K562 (cell line): ENCODE measurements around the gene ANKH. TPM values are rescaled to one million over a fixed set of nuclear protein-coding genes. Genes with fewer than 3 reads are reported as not detected.

Experiments used
- ATAC-seq: fragments of 200-7000 bp; cut with Tn5 transposase; 3 replicates; pipeline ENCODE4 v1.9.1; 2020; ENCODE audit warnings: moderate library complexity
- BruUV-seq: library from RNA; stranded (reverse); fragments of 400-500 nt; replicated peaks from 2 replicates; lab custom pipeline; 2021; lab: Mats Ljungman, UMichigan
- CTCF ChIA-PET: fragments of 300-600 bp; formaldehyde crosslinking; extraction: SDS; loops from one replicate; lab custom pipeline; 2021; ENCODE audit warnings: low intra/inter-chr PET ratio; lab: Yijun Ruan, JAX
- POLR2A ChIA-PET: fragments of 300-600, 350-650 bp; sonication (Branson Sonifier 250); formaldehyde crosslinking; extraction: SDS; loops from one replicate; lab custom pipeline; 2021; ENCODE audit warnings: antibody characterized with exemption, inconsistent platforms; lab: Yijun Ruan, JAX
- DNase-seq, 4 experiments: peaks; one replicate each; pipeline versions ENCODE4 v3.0.0 to v3.0.0-alpha.2; 2011 to 2018; ENCODE audit warnings: low spot score in 3 of 4, mixed read lengths in 3 of 4; ENCODE audit errors: extremely low read depth in 1 of 4
- FAIRE-seq: peaks from 2 replicates; lab custom pipeline; 2011; peaks lifted over from hg19 to GRCh38; lab: Jason Lieb, UNC
- H2AFZ ChIP-seq: 2 replicates; pipeline ENCODE4 v1.6.0; 2011; ENCODE audit warnings: low read depth, low read length, control low read depth, inconsistent platforms
- H3K27ac ChIP-seq: fragments of 200-600 bp; 3 replicates; pipeline ENCODE4 v1.8.0; 2011; ENCODE audit warnings: low read depth, mild to moderate bottlenecking, control low read depth, inconsistent platforms, low read length, moderate library complexity, mixed read lengths; ENCODE audit errors: extremely low read depth
- H3K27me3 ChIP-seq, 2 experiments: fragments of 300-600 bp in 1 of 2; 2 replicates in 1 of 2; 3 replicates in 1 of 2; pipeline versions ENCODE4 v1.6.0 to v1.8.0; 2011; ENCODE audit warnings: inconsistent platforms in 2 of 2, low read length in 2 of 2, mild to moderate bottlenecking in 1 of 2, mixed read lengths in 1 of 2, moderate library complexity in 1 of 2; ENCODE audit not compliant: control insufficient read depth in 2 of 2, insufficient read depth in 2 of 2
- H3K36me3 ChIP-seq: fragments of 300-600 bp; 3 replicates; pipeline ENCODE4 v1.8.0; 2011; ENCODE audit warnings: mild to moderate bottlenecking, low read length, inconsistent platforms; ENCODE audit not compliant: control insufficient read depth, insufficient read depth
- H3K4me1 ChIP-seq, 2 experiments: fragments of 200-600 bp in 1 of 2; replicated peaks in 1 of 2; 2 replicates in 1 of 2; 3 replicates in 1 of 2; pipeline versions ENCODE4 v1.5.1 to v1.8.0; 2011; ENCODE audit warnings: inconsistent platforms in 2 of 2, low read length in 2 of 2, mild to moderate bottlenecking in 1 of 2, mixed read lengths in 1 of 2, moderate library complexity in 1 of 2; ENCODE audit not compliant: control insufficient read depth in 2 of 2, insufficient read depth in 2 of 2
- H3K4me2 ChIP-seq: 2 replicates; pipeline ENCODE4 v1.6.1; 2011; ENCODE audit warnings: low read length, control low read depth, inconsistent platforms, mixed read lengths; ENCODE audit not compliant: insufficient read depth
- H3K4me3 ChIP-seq: fragments of 200-600 bp; sonication (generic), shearing (Covaris generic); 2 replicates; pipeline ENCODE4 v1.5.1; 2016; ENCODE audit warnings: control low read depth, inconsistent platforms
- H3K79me2 ChIP-seq: fragments of 200-600 bp; 3 replicates; pipeline ENCODE4 v1.8.0; 2011; ENCODE audit warnings: low read length, inconsistent platforms; ENCODE audit not compliant: control insufficient read depth, insufficient read depth
- H3K9ac ChIP-seq, 2 experiments: 2 replicates each; pipeline versions ENCODE4 v1.6.0 to v1.6.1; 2011; ENCODE audit warnings: low read depth in 2 of 2, low read length in 2 of 2, control low read depth in 1 of 2, inconsistent platforms in 1 of 2, mild to moderate bottlenecking in 1 of 2, mixed read lengths in 1 of 2; ENCODE audit not compliant: insufficient read depth in 1 of 2
- H3K9me1 ChIP-seq: one replicate; pipeline ENCODE4 v1.6.0; 2011; ENCODE audit warnings: inconsistent platforms, mild to moderate bottlenecking, low read length, moderate library complexity; ENCODE audit not compliant: control insufficient read depth, insufficient read depth
- H3K9me3 ChIP-seq: replicated peaks from 2 replicates; pipeline ENCODE4 v1.5.1; 2011; ENCODE audit warnings: low read depth, low read length, inconsistent platforms; ENCODE audit not compliant: control insufficient read depth, insufficient read depth
- H4K20me1 ChIP-seq: replicated peaks from 2 replicates; pipeline ENCODE4 v1.6.1; 2011; ENCODE audit warnings: low read length, inconsistent platforms, mixed read lengths; ENCODE audit not compliant: control insufficient read depth, insufficient read depth
- HDGF ChIP-seq: fragments of 450-650 bp; IDR thresholded peaks from 2 replicates; pipeline ENCODE4 v1.6.1; 2016
- JUNB ChIP-seq: fragments of 450-650 bp; formaldehyde crosslinking; conservative IDR thresholded peaks from 2 replicates; pipeline ENCODE4 v1.4.0; 2020; ENCODE audit warnings: mild to moderate bottlenecking
- MEIS2 ChIP-seq: fragments of 450-650 bp; IDR thresholded peaks from 2 replicates; pipeline ENCODE4 v1.6.1; 2014; ENCODE audit warnings: mild to moderate bottlenecking; ENCODE audit not compliant: partially characterized antibody
- TRIM24 ChIP-seq, 2 experiments: fragments of 450-650 bp; IDR thresholded peaks; 2 replicates each; pipeline ENCODE4 v1.6.1; 2016
- ZNF395 ChIP-seq: fragments of 200-800 bp; sonication (Bioruptor generic); IDR thresholded peaks from 2 replicates; pipeline ENCODE4 v1.6.1; 2017; ENCODE audit warnings: missing genetic modification characterization, missing compliant biosample characterization
- WGBS: fragments of 100-300 bp; shearing (Covaris generic); methylation state at CpG from one replicate; pipeline ENCODE4 v1.1.6; 2016; ENCODE audit warnings: low coverage, mixed read lengths; ENCODE audit not compliant: insufficient coverage; ENCODE audit errors: missing lambda C conversion rate; 5-methylcytosine and 5-hydroxymethylcytosine counted together
- in situ Hi-C: fragments of 300-500 bp; cut with MboI; formaldehyde crosslinking; loops from 4 replicates; pipeline ENCODE4 v1.15.0; 2018; ENCODE audit warnings: inconsistent platforms, mixed read lengths
- intact Hi-C: fragments of 100-400 bp; cut with micrococcal nuclease; formaldehyde crosslinking; loops from 2 replicates; pipeline ENCODE4 v1.14.2; 2022
- polyA plus RNA-seq, 8 experiments: library from polyadenylated mRNA; depleted of rRNA in 4 of 8; stranded (reverse) in 5 of 8; unstranded in 3 of 8; fragments of >200 nt; fragmentation: Nextera tagmentation in 2 of 8; fragmentation: Illumina TruSeq in 1 of 8; extraction: Ambion mirVana in 2 of 8; extraction: Trizol in 1 of 8; gene quantifications; 2 replicates each; pipeline versions ENCODE4 v1.2.1 to v1.2.3, GENCODE V29; 2011 to 2014; ENCODE audit warnings: inconsistent platforms in 1 of 8, missing spikeins in 1 of 8
- total RNA-seq, 7 experiments: library from RNA; depleted of rRNA in 6 of 7; stranded (reverse); fragments of >200 nt in 6 of 7; fragmentation: Illumina TruSeq in 2 of 7; extraction: Trizol in 2 of 7; gene quantifications; 2 replicates each; pipeline versions ENCODE4 v1.2.1 to v1.2.3, GENCODE V29; 2011 to 2021; ENCODE audit warnings: low replicate concordance in 1 of 7
- TF ChIP-seq, protein P1 (sequence below): fragments of 450-650 bp; IDR thresholded peaks from 2 replicates; pipeline ENCODE4 v1.6.1; 2016; ENCODE audit warnings: mild to moderate bottlenecking, moderate library complexity
- TF ChIP-seq, protein P2 (sequence below): fragments of 150-350 bp; conservative IDR thresholded peaks from 2 replicates; pipeline ENCODE4 v1.6.1; 2014; ENCODE audit warnings: low read length

ANKH gene
- total and polyA plus RNA-seq, 9 of the 15 experiments (the other 6 are each of a cell fraction or from before 2014, with no cell fraction given), result 0.79 to 12.2 (median 4.5) TPM

DNA sequence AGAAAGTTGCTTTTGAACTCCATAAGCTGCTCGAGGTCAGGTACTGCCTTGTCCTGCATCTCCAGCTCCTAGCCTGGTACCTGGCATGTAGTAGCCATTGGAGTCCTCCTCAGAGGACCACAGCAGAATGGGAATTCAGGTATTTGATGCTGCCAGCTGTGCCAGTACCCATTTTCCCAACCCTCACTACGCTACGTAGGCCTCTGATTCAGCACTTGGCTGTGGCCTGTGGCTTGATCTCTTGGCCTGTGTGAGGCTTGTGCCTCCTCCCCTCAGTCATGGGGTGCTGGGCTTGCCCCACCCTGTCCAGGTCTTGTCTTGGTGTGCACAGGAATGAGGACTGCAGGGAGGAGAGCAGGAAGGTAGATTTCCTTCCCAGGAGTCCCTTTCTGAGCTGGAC is 195.3 kb downstream of the ANKH start:
- H3K27me3 ChIP-seq, result no peaks in the 10 kb centered on the region
- H4K20me1 ChIP-seq, result 0 out of 2 replicates have a peak, but pooled peaks cover 4% of the 10 kb centered on the region
- intact Hi-C loops (no loop called here), in situ Hi-C loops (no loop called here)
- 16% methylated on average over 3 of the region's 3 CpGs for WGBS
- FAIRE-seq, result peak; percentile 82
- H3K79me2 ChIP-seq, result peaks cover 69% of the 10 kb centered on the region
- peaks cover 5% of the 10 kb centered on the region for H3K9me1 ChIP-seq
- H3K4me3 ChIP-seq, result no peak overlapping the region
- peak overlapping the region; percentile 32 to 53; a peak in 3 of 4 replicates for H3K9ac ChIP-seq
- DNase-seq, result peak in 3 of 4 experiments; percentile 46 to 85 (median 77)
- CTCF ChIA-PET, result no interaction called here
- H2AFZ ChIP-seq, result peak overlapping the region; percentile 18
- peaks cover 59% of the 10 kb centered on the region for H3K36me3 ChIP-seq
- ATAC-seq, result peak; percentile 95
- no peaks in the 10 kb centered on the region for H3K9me3 ChIP-seq
- H3K4me2 ChIP-seq, result peak overlapping the region; percentile 69
- no TSS peak for BruUV-seq
- POLR2A ChIA-PET, result interaction anchor here (1.6 kb wide), 1 partner anchor 9 kb away, joined by 4 read pairs; no protein-coding TSS in a partner anchor
- H3K4me1 ChIP-seq, result peaks cover 5 to 21% of the 10 kb centered on the region in 2 experiments
- H3K27ac ChIP-seq, result peak overlapping the region; percentile 58; the same call in 2 of the 3 replicates
- no peak for TF ChIP-seq JUNB
- TF ChIP-seq ZNF395, result no peak
- TF ChIP-seq, protein P1, sequence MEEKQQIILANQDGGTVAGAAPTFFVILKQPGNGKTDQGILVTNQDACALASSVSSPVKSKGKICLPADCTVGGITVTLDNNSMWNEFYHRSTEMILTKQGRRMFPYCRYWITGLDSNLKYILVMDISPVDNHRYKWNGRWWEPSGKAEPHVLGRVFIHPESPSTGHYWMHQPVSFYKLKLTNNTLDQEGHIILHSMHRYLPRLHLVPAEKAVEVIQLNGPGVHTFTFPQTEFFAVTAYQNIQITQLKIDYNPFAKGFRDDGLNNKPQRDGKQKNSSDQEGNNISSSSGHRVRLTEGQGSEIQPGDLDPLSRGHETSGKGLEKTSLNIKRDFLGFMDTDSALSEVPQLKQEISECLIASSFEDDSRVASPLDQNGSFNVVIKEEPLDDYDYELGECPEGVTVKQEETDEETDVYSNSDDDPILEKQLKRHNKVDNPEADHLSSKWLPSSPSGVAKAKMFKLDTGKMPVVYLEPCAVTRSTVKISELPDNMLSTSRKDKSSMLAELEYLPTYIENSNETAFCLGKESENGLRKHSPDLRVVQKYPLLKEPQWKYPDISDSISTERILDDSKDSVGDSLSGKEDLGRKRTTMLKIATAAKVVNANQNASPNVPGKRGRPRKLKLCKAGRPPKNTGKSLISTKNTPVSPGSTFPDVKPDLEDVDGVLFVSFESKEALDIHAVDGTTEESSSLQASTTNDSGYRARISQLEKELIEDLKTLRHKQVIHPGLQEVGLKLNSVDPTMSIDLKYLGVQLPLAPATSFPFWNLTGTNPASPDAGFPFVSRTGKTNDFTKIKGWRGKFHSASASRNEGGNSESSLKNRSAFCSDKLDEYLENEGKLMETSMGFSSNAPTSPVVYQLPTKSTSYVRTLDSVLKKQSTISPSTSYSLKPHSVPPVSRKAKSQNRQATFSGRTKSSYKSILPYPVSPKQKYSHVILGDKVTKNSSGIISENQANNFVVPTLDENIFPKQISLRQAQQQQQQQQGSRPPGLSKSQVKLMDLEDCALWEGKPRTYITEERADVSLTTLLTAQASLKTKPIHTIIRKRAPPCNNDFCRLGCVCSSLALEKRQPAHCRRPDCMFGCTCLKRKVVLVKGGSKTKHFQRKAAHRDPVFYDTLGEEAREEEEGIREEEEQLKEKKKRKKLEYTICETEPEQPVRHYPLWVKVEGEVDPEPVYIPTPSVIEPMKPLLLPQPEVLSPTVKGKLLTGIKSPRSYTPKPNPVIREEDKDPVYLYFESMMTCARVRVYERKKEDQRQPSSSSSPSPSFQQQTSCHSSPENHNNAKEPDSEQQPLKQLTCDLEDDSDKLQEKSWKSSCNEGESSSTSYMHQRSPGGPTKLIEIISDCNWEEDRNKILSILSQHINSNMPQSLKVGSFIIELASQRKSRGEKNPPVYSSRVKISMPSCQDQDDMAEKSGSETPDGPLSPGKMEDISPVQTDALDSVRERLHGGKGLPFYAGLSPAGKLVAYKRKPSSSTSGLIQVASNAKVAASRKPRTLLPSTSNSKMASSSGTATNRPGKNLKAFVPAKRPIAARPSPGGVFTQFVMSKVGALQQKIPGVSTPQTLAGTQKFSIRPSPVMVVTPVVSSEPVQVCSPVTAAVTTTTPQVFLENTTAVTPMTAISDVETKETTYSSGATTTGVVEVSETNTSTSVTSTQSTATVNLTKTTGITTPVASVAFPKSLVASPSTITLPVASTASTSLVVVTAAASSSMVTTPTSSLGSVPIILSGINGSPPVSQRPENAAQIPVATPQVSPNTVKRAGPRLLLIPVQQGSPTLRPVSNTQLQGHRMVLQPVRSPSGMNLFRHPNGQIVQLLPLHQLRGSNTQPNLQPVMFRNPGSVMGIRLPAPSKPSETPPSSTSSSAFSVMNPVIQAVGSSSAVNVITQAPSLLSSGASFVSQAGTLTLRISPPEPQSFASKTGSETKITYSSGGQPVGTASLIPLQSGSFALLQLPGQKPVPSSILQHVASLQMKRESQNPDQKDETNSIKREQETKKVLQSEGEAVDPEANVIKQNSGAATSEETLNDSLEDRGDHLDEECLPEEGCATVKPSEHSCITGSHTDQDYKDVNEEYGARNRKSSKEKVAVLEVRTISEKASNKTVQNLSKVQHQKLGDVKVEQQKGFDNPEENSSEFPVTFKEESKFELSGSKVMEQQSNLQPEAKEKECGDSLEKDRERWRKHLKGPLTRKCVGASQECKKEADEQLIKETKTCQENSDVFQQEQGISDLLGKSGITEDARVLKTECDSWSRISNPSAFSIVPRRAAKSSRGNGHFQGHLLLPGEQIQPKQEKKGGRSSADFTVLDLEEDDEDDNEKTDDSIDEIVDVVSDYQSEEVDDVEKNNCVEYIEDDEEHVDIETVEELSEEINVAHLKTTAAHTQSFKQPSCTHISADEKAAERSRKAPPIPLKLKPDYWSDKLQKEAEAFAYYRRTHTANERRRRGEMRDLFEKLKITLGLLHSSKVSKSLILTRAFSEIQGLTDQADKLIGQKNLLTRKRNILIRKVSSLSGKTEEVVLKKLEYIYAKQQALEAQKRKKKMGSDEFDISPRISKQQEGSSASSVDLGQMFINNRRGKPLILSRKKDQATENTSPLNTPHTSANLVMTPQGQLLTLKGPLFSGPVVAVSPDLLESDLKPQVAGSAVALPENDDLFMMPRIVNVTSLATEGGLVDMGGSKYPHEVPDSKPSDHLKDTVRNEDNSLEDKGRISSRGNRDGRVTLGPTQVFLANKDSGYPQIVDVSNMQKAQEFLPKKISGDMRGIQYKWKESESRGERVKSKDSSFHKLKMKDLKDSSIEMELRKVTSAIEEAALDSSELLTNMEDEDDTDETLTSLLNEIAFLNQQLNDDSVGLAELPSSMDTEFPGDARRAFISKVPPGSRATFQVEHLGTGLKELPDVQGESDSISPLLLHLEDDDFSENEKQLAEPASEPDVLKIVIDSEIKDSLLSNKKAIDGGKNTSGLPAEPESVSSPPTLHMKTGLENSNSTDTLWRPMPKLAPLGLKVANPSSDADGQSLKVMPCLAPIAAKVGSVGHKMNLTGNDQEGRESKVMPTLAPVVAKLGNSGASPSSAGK, result 0 out of 2 replicates have a peak, but pooled peaks have one; percentile 29
- no peak for TF ChIP-seq MEIS2
- TF ChIP-seq, protein P2, sequence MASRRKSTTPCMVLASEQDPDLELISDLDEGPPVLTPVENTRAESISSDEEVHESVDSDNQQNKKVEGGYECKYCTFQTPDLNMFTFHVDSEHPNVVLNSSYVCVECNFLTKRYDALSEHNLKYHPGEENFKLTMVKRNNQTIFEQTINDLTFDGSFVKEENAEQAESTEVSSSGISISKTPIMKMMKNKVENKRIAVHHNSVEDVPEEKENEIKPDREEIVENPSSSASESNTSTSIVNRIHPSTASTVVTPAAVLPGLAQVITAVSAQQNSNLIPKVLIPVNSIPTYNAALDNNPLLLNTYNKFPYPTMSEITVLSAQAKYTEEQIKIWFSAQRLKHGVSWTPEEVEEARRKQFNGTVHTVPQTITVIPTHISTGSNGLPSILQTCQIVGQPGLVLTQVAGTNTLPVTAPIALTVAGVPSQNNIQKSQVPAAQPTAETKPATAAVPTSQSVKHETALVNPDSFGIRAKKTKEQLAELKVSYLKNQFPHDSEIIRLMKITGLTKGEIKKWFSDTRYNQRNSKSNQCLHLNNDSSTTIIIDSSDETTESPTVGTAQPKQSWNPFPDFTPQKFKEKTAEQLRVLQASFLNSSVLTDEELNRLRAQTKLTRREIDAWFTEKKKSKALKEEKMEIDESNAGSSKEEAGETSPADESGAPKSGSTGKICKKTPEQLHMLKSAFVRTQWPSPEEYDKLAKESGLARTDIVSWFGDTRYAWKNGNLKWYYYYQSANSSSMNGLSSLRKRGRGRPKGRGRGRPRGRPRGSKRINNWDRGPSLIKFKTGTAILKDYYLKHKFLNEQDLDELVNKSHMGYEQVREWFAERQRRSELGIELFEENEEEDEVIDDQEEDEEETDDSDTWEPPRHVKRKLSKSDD, result no peak
- no peak for TF ChIP-seq TRIM24 (IDR thresholded peaks at IDR 0.05)
- TF ChIP-seq HDGF, result peak; percentile 90; the same call in 1 of the 2 replicates
